Loucy (cell line): ENCODE results near the gene WWOX.

Source experiments
- CTCF ChIP-seq: fragments of 200-600 bp; sonication (generic); conservative IDR thresholded peaks from 2 replicates; pipeline ENCODE4 v1.5.1; 2014; ENCODE audit warnings: mild to moderate bottlenecking, antibody characterized with exemption, low read length
- EZH2phosphoT487 ChIP-seq: fragments of 200-600 bp; IDR thresholded peaks from 2 replicates; pipeline ENCODE4 v1.6.1; 2018; ENCODE audit warnings: antibody characterized with exemption, mild to moderate bottlenecking, moderate library complexity, borderline replicate concordance

DNA sequence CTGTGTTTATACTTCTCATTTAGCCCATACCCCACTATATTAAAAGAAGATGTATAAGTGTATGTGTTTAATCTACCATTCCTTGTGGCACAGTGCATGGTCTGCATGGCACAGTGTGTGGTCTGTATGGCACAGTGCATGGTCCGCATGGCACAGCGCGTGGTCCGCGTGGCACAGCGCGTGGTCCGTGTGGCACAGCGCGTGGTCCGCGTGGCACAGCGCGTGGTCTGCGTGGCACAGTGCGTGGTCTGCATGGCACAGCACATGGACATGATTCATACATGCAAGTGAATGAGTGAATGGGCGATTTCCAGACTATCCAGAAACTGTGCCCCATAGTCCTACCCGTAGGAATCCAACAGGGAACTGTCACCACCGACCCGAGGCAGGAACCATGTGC is 868.5 kb downstream of the WWOX start:
- TF ChIP-seq CTCF = no peak
- TF ChIP-seq EZH2phosphoT487 = no peak
